Breast epithelium (tissue), 3 donors: ENCODE measurements around the gene SCUBE3.

Experiments used
- CTCF ChIP-seq, 3 donors: fragments of 450-650 bp; IDR thresholded peaks; one replicate each; pipeline ENCODE4 v1.5.1; 2016 to 2017; ENCODE audit warnings: antibody characterized with exemption in 3 of 3, mild to moderate bottlenecking in 3 of 3, moderate library complexity in 3 of 3
- POLR2A ChIP-seq: fragments of 450-650 bp; IDR thresholded peaks from one replicate; pipeline ENCODE4 v1.6.1; 2016; ENCODE audit warnings: antibody characterized with exemption, mild to moderate bottlenecking, moderate library complexity
- POLR2AphosphoS5 ChIP-seq, 3 donors: sonication (generic); formaldehyde crosslinking; IDR thresholded peaks; one replicate each; pipeline ENCODE4 v1.6.1; 2017; ENCODE audit warnings: antibody characterized with exemption in 3 of 3

DNA sequence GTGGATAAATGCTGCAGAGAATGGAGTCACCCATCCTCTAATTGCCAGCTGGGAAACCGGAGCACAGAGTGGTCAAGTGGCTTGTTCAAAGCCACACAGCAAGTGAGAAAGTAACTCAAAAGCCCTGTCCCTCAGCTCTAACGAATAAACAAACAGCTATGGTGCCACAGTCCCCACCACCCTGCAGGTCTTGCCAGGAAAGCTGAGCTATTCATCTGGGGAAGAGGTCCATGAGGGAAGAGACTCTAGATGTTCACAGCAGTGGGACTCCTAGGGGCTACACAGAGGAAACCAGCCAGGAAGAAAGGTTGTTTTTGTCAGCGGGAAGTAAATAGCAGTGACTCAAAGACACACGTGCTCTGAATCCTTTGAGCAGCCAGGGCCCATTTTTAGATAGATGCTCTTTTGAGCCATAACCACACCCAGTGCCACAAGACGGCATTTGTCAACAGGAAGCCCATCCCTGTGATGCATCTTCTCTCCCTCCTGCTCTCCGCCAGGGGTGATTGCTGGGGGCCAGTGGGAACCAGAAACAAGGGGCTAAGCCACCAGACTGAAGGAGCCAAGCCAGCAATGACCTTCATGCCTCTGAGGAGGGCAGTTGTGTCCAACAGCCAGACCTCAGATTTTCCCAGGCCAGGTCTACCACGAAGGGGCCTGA, 40.2 kb upstream of the SCUBE3 start:
- TF ChIP-seq POLR2A: no peak
- TF ChIP-seq CTCF (IDR thresholded peaks at IDR 0.05): no peak
- TF ChIP-seq POLR2AphosphoS5 (IDR thresholded peaks at IDR 0.05): no peak
